Body of pancreas (tissue), 4 donors: Measurements from ENCODE around the gene MND1. TPM values are rescaled to one million over a fixed set of nuclear protein-coding genes. Genes with fewer than 3 reads are reported as not detected.
"Not testable (repeated sequence)": the region's sequence is repeated elsewhere in the genome, so short reads cannot be mapped to it uniquely, and the experiment has no call there.

Experiments
- ATAC-seq: fragments of 150-250 bp; one replicate; pipeline ENCODE4 v1.9.1; 2016
- DNase-seq, 4 donors: peaks; one replicate each; pipeline ENCODE4 v3.0.0-alpha.2; 2019
- H3K27ac ChIP-seq, 4 donors: fragments of 200-600 bp; sonication (generic); 1 replicate in 3 of 4; 2 replicates in 1 of 4; pipeline versions ENCODE4 v1.5.1 to v1.6.1; 2016 to 2019; ENCODE audit warnings: mild to moderate bottlenecking in 1 of 4, mixed read lengths in 1 of 4, moderate library complexity in 1 of 4
- H3K27me3 ChIP-seq, 2 donors: fragments of 200-600 bp; sonication (generic); one replicate each; pipeline ENCODE4 v1.6.0; 2016; ENCODE audit warnings: mild to moderate bottlenecking in 1 of 2
- H3K36me3 ChIP-seq, 2 donors: fragments of 200-600 bp; sonication (generic); replicated peaks in 1 of 2; 2 replicates each; pipeline ENCODE4 v1.5.1; 2016; ENCODE audit warnings: low read depth in 2 of 2; ENCODE audit not compliant: insufficient read depth in 1 of 2
- H3K4me1 ChIP-seq: fragments of 200-600 bp; sonication (generic); one replicate; pipeline ENCODE4 v1.6.0; 2016
- H3K4me3 ChIP-seq, 2 donors: fragments of 200-600 bp; sonication (generic); 1 replicate in 1 of 2; 2 replicates in 1 of 2; pipeline ENCODE4 v1.5.1; 2016 to 2019
- H3K9me3 ChIP-seq, 3 donors: fragments of 200-600 bp; sonication (generic); 1 replicate in 2 of 3; 2 replicates in 1 of 3; pipeline ENCODE4 v1.5.1; 2016
- POLR2A ChIP-seq, 3 donors: fragments of 450-650 bp; IDR thresholded peaks; one replicate each; pipeline ENCODE4 v1.6.1; 2016; ENCODE audit warnings: antibody characterized with exemption in 3 of 3, mild to moderate bottlenecking in 2 of 3
- WGBS, 2 donors: methylation state at CpG; one replicate each; pipeline ENCODE4 v1.1.5; 2017; 5-methylcytosine and 5-hydroxymethylcytosine counted together
- intact Hi-C: fragments of 100-400 bp; cut with DNase I; formaldehyde crosslinking; loops from one replicate; pipeline ENCODE4 v1.15.1; 2023
- total RNA-seq, 2 donors: library from RNA; depleted of rRNA; stranded (reverse); fragments of >200 nt; gene quantifications; one replicate each; pipeline ENCODE4 v1.1.0, GENCODE V29; 2016
- TF ChIP-seq, protein P1 (sequence below), 7 experiments: fragments of 450-650 bp in 4 of 7; fragments of 200-600 bp in 3 of 7; sonication (generic) in 3 of 7; IDR thresholded peaks; one replicate each; pipeline ENCODE4 v1.5.1; 2016 to 2019; ENCODE audit warnings: antibody characterized with exemption in 7 of 7

Gene MND1
- total RNA-seq, 2 donors from 2014 or later: 1.0 TPM; not detected in 1

DNA sequence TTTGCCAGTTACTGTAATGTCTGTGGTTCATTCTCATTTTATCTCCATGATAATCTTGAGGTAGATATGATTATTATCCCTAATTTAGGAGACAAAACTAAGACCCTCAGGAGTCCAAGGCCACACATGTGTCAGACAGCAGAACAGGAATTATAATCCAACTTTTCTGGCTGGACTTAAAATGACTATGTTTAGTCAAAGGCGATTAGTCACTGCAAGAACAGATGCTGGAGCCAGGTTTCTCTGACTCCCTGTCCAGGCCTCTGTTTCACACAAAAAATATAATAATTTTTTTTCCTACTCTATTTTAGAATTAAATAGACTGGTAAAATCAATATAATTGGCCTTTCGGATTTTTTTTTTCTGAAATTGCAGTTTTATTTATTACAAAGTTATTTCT, 64.9 kb downstream of the MND1 start:
- ATAC-seq (no peak), DNase-seq (no peak)
- 67 to 83% methylated on average over 2 of the region's 2 CpGs for WGBS, 2 donors
- H3K27me3 ChIP-seq: no peaks in the 10 kb centered on the region
- intact Hi-C loops: no loop called here
- TF ChIP-seq, protein P1, sequence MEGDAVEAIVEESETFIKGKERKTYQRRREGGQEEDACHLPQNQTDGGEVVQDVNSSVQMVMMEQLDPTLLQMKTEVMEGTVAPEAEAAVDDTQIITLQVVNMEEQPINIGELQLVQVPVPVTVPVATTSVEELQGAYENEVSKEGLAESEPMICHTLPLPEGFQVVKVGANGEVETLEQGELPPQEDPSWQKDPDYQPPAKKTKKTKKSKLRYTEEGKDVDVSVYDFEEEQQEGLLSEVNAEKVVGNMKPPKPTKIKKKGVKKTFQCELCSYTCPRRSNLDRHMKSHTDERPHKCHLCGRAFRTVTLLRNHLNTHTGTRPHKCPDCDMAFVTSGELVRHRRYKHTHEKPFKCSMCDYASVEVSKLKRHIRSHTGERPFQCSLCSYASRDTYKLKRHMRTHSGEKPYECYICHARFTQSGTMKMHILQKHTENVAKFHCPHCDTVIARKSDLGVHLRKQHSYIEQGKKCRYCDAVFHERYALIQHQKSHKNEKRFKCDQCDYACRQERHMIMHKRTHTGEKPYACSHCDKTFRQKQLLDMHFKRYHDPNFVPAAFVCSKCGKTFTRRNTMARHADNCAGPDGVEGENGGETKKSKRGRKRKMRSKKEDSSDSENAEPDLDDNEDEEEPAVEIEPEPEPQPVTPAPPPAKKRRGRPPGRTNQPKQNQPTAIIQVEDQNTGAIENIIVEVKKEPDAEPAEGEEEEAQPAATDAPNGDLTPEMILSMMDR (IDR thresholded peaks at IDR 0.05): no peak
- TF ChIP-seq POLR2A (IDR thresholded peaks at IDR 0.05): no peak
- no peak overlapping the region for H3K4me3 ChIP-seq
- H3K4me1 ChIP-seq: no peaks in the 10 kb centered on the region
- no peak overlapping the region for H3K27ac ChIP-seq
- no peaks in the 10 kb centered on the region for H3K36me3 ChIP-seq
- H3K9me3 ChIP-seq: no peaks in the 10 kb centered on the region

DNA sequence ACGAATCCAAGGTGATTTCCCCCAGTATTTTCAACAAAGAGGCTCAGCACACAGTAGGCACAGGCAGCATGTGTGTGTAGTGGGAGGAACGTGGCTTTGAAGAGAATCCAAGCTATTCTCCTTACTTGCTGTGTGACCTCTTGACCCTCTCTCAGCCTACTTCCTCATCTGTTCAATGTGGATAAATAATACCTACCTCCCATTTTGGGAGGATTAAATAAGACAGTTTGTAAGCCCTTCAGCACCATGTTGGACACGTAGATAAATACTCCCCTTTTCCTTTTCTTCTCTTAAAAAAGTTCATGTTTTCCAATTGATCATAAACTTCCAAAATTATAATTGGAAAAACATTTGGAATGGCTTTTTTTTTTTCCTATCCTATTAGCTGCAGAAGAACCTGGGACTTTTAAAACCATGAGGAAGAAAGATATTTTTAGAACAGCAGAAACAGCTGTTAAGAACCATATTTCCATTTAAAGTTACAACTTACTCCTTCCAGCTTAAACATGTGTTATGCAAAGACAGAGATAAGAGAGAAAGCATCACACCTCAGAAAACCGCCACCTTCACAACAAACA, 65.5 kb downstream of the MND1 start:
- no peak overlapping the region for H3K27ac ChIP-seq
- no peaks in the 10 kb centered on the region for H3K9me3 ChIP-seq
- H3K4me3 ChIP-seq: no peak overlapping the region
- ATAC-seq: no peak
- H3K4me1 ChIP-seq: no peaks in the 10 kb centered on the region
- TF ChIP-seq, protein P1 (IDR thresholded peaks at IDR 0.05): no peak
- no peak for TF ChIP-seq POLR2A (IDR thresholded peaks at IDR 0.05)
- no peak for DNase-seq
- intact Hi-C loops: no loop called here
- WGBS, 2 donors: 81 to 84% methylated on average over 4 of the region's 4 CpGs
- no peaks in the 10 kb centered on the region for H3K36me3 ChIP-seq
- H3K27me3 ChIP-seq: no peaks in the 10 kb centered on the region

DNA sequence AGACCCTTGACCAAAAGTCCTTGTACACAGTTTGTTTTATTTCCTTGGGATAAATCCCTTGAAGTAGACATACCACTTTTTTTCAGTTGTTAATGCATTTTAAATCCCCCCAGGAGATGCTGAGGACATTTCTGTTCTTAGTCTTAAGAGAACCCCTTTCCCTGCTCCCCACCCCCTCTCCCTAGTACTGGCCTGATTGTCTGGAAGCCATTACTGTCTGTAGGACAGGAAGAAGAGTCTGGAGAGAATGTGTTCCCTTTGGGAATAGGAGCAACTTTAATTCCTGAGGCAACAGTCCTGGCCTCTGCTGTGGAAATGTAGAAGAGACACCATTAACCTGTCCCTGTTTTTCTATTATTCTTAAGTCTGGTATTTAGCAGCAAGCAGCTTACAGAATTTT, 69.4 kb downstream of the MND1 start:
- no peak for ATAC-seq
- H3K27ac ChIP-seq: no peak overlapping the region
- intact Hi-C loops: no loop called here
- TF ChIP-seq, protein P1 (IDR thresholded peaks at IDR 0.05): no peak
- no peak for TF ChIP-seq POLR2A (IDR thresholded peaks at IDR 0.05)
- DNase-seq: no peak
- H3K4me3 ChIP-seq: no peak overlapping the region
- no peaks in the 10 kb centered on the region for H3K9me3 ChIP-seq
- H3K27me3 ChIP-seq: no peaks in the 10 kb centered on the region
- no peaks in the 10 kb centered on the region for H3K4me1 ChIP-seq
- H3K36me3 ChIP-seq: no peaks in the 10 kb centered on the region

DNA sequence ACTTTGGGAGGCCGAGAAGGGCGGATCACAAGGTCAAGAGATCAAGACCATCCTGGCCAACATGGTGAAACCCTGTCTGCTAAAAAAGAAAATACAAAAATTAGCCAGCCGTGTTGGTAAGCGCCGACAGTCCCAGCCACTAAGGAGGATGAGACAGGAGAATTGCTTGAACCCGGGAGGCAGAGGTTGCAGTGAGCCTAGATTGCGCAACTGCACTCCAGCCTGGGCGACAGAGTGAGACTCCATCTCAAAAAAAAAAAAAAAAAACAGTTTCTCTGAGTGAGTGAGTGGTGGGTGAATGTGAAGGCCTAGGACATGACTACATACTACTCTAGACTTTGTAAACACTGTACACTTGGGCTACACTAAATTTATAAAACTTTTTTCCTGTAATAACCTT, 72.0 kb downstream of the MND1 start:
- H3K9me3 ChIP-seq, H3K27ac ChIP-seq, H3K4me3 ChIP-seq, DNase-seq, H3K27me3 ChIP-seq, H3K36me3 ChIP-seq, intact Hi-C loops, H3K4me1 ChIP-seq, ATAC-seq: not testable (repeated sequence)
- WGBS, 2 donors: 81 to 89% methylated on average over 8 of the region's 8 CpGs

DNA sequence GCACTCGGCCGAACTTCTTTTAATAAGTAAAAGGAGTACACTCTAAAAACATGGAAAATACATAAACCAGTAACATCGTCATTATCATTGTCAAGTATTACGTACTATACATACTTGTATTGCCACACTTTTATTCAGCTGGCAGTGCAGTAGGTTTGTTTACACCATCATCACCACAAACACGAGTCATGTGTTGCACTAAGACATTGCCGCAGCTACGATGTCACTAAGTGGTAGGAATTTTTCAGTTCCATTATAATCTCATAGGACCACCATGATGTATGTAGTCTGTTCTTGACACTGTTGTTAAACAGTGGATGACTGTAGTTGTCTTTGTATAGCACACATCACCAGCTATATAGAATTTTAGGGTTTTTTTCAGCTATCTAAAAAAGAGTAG, 73.6 kb downstream of the MND1 start:
- Histone ChIP-seq H3K4me3 (no peak overlapping the region), H3K27me3 (no peaks in the 10 kb centered on the region), H3K27ac (no peak overlapping the region), H3K4me1 (no peaks in the 10 kb centered on the region), H3K9me3 (no peaks in the 10 kb centered on the region), H3K36me3 (no peaks in the 10 kb centered on the region)
- no peak for ATAC-seq
- 88 to 96% methylated on average over 7 of the region's 7 CpGs for WGBS, 2 donors
- DNase-seq: no peak
- intact Hi-C loops: no loop called here
- TF ChIP-seq, protein P1 (IDR thresholded peaks at IDR 0.05): no peak
- TF ChIP-seq POLR2A (IDR thresholded peaks at IDR 0.05): no peak
